NT2/D1 (cell line): ENCODE results near the gene ZNF441.

Source experiments
- YY1 ChIP-seq: IDR thresholded peaks from 2 replicates; pipeline ENCODE4 v1.6.1; 2011; ENCODE audit not compliant: insufficient read length, insufficient read depth
- ZNF274 ChIP-seq: IDR thresholded peaks from 2 replicates; pipeline ENCODE4 v1.6.1; 2011; ENCODE audit warnings: mild to moderate bottlenecking, low read depth, low read length

DNA sequence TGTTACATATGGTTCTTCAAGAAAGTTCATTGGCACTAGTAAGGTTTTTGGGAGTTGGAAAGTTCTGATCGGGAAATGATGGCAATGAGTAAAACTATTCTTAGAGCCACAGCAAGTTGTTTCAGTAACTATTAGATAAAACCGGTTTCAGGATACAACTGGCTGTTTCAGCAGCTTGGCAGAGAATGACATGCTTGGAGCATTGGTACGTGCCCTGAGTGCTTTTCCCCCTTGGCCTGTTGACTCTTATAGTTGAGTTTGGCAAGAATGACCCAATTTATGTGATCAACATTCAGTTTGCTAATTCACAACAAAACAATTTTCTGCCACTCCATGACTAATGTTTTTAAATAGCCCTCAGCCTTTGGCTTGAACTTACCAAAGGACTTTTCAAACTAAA is 20.7 kb downstream of the ZNF441 start:
- TF ChIP-seq YY1 (no peak), ZNF274 (no peak)
